ENCODE data around the gene GAPDH. TPM values are rescaled to one million over a fixed set of nuclear protein-coding genes. Genes with fewer than 3 reads are reported as not detected.

The GAPDH gene
- total and polyA plus RNA-seq, 10 of the 15 experiments (the other 5 are each of a cell fraction or from before 2014, with no cell fraction given) = 5,606 to 14,240 (median 9,400) TPM

- 0 out of 4 replicates have a peak, but pooled peaks of 1 of the 2 experiments have one; percentile 16 for TF ChIP-seq ETV6 (conservative IDR thresholded peaks at IDR 0.05 in 1 of 2, IDR thresholded peaks at IDR 0.05 in 1 of 2; ENCODE audit: borderline replicate concordance in 1 of 2, low read depth in 1 of 2)
- TF ChIP-seq YY1 (IDR thresholded peaks at IDR 0.05; ENCODE audit: low read depth, low read length) = 0 out of 2 replicates have a peak, but pooled peaks have one; percentile 12
- no peak for TF ChIP-seq NFIC (IDR thresholded peaks at IDR 0.05; ENCODE audit: low read depth, low read length)
- TF ChIP-seq CEBPZ (IDR thresholded peaks at IDR 0.05; ENCODE audit: low read depth, low read length) = no peak
- TF ChIP-seq EZH2 (IDR thresholded peaks at IDR 0.05; ENCODE audit: borderline replicate concordance, control insufficient read depth, low read depth, low read length) = no peak
- no peak for TF ChIP-seq TARDBP (IDR thresholded peaks at IDR 0.05; ENCODE audit: borderline replicate concordance)
- TF ChIP-seq NR2F1 (conservative IDR thresholded peaks at IDR 0.05) = no peak
- TF ChIP-seq NFYA (IDR thresholded peaks at IDR 0.05; ENCODE audit: borderline replicate concordance, low read depth, low read length) = no peak
- no peak for TF ChIP-seq IKZF2 (IDR thresholded peaks at IDR 0.05)
- no peak for TF ChIP-seq RUNX3 (IDR thresholded peaks at IDR 0.05; ENCODE audit: low read length)
- TF ChIP-seq CHD4 (IDR thresholded peaks at IDR 0.05) = no peak
- TF ChIP-seq IKZF1 (conservative IDR thresholded peaks at IDR 0.05) = no peak
- TF ChIP-seq BRCA1 (IDR thresholded peaks at IDR 0.05; ENCODE audit: low read depth, low read length) = no peak
- no peak for TF ChIP-seq ZNF384 (IDR thresholded peaks at IDR 0.05; ENCODE audit: borderline replicate concordance, low read depth, low read length)
- peak; percentile 19; the same call in 2 of the 3 replicates for TF ChIP-seq POU2F2 (IDR thresholded peaks at IDR 0.05; ENCODE audit: borderline replicate concordance, low read depth, low read length)
- no peak for TF ChIP-seq REST (IDR thresholded peaks at IDR 0.05; ENCODE audit: low read depth, low read length)
- TF ChIP-seq JUNB (IDR thresholded peaks at IDR 0.05) = no peak
- TF ChIP-seq POLR2AphosphoS2 (IDR thresholded peaks at IDR 0.05; ENCODE audit: low read depth, low read length) = peak; percentile 95; the same call in 1 of the 2 replicates
- TF ChIP-seq RELA (IDR thresholded peaks at IDR 0.05; ENCODE audit: borderline replicate concordance, partially characterized antibody) = no peak
- no peak for TF ChIP-seq HSF1 (IDR thresholded peaks at IDR 0.05; ENCODE audit: low read depth, low read length)
- TF ChIP-seq MTA2 (IDR thresholded peaks at IDR 0.05; ENCODE audit: low read depth) = no peak
- no peak for TF ChIP-seq FOXK2 (IDR thresholded peaks at IDR 0.05)
Measured at GRCh38 chr12:6538420-6539313, 4.3 kb downstream of the GAPDH start (continued).
